H9 (cell line): ENCODE data around the gene FOXA2. TPM values are rescaled to one million over a fixed set of nuclear protein-coding genes. Genes with fewer than 3 reads are reported as not detected.
A peak's percentile ranks its signal among the peaks of the same experiment; 100 is the strongest.

Source experiments
- DNase-seq: peaks from one replicate; pipeline ENCODE4 v3.0.0-alpha.2; 2017
- H2AFZ ChIP-seq: one replicate; pipeline ENCODE4 v1.6.1; 2013; ENCODE audit warnings: mild to moderate bottlenecking, low read length, control low read depth, moderate library complexity
- H2AK5ac ChIP-seq: 2 replicates; pipeline ENCODE4 v1.6.1; 2013; ENCODE audit warnings: low read length, control low read depth, mixed read lengths; ENCODE audit not compliant: insufficient read length
- H2BK120ac ChIP-seq: one replicate; pipeline ENCODE4 v1.6.1; 2013; ENCODE audit warnings: low read depth, mild to moderate bottlenecking, low read length, control low read depth, inconsistent platforms; ENCODE audit not compliant: poor library complexity, severe bottlenecking
- H2BK12ac ChIP-seq: 2 replicates; pipeline ENCODE4 v1.6.1; 2013; ENCODE audit warnings: low read length, control low read depth, mixed read lengths, low read depth; ENCODE audit not compliant: insufficient read length
- H2BK15ac ChIP-seq: 2 replicates; pipeline ENCODE4 v1.6.1; 2013; ENCODE audit warnings: low read depth, low read length, control low read depth
- H2BK20ac ChIP-seq: one replicate; pipeline ENCODE4 v1.6.1; 2013; ENCODE audit warnings: low read depth, mild to moderate bottlenecking, low read length, control low read depth, inconsistent platforms; ENCODE audit not compliant: poor library complexity, severe bottlenecking
- H2BK5ac ChIP-seq: 2 replicates; pipeline ENCODE4 v1.6.1; 2013; ENCODE audit warnings: low read length, control low read depth, mixed read lengths; ENCODE audit not compliant: insufficient read length
- H3K14ac ChIP-seq: 2 replicates; pipeline ENCODE4 v1.6.1; 2013; ENCODE audit warnings: low read length, control low read depth; ENCODE audit not compliant: insufficient read depth
- H3K18ac ChIP-seq: 2 replicates; pipeline ENCODE4 v1.6.1; 2013; ENCODE audit warnings: low read depth, mild to moderate bottlenecking, mixed read lengths, low read length, control low read depth; ENCODE audit not compliant: insufficient read length
- H3K23ac ChIP-seq: 2 replicates; pipeline ENCODE4 v1.6.1; 2013; ENCODE audit warnings: low read length, control low read depth, mixed read lengths, low read depth; ENCODE audit not compliant: insufficient read length
- H3K23me2 ChIP-seq: 2 replicates; pipeline ENCODE4 v1.6.1; 2013; ENCODE audit warnings: low read depth, mild to moderate bottlenecking, mixed read lengths, low read length, control low read depth; ENCODE audit not compliant: insufficient read length, poor library complexity, severe bottlenecking
- H3K27ac ChIP-seq: 2 replicates; pipeline ENCODE4 v1.5.1; 2013; ENCODE audit warnings: low read length, control low read depth, mixed read lengths, low read depth; ENCODE audit not compliant: insufficient read length
- H3K27me3 ChIP-seq: 2 replicates; pipeline ENCODE4 v1.6.1; 2013; ENCODE audit warnings: low read length, control low read depth, inconsistent platforms; ENCODE audit not compliant: insufficient read depth
- H3K4ac ChIP-seq: 2 replicates; pipeline ENCODE4 v1.6.1; 2013; ENCODE audit warnings: low read depth, mild to moderate bottlenecking, control low read depth, inconsistent platforms, low read length, moderate library complexity
- H3K4me1 ChIP-seq: 2 replicates; pipeline ENCODE4 v1.6.1; 2013; ENCODE audit warnings: low read length, control low read depth, inconsistent platforms; ENCODE audit not compliant: insufficient read depth
- H3K4me2 ChIP-seq: 2 replicates; pipeline ENCODE4 v1.6.1; 2013; ENCODE audit warnings: low read length, control low read depth, mixed read lengths; ENCODE audit not compliant: insufficient read length, insufficient read depth
- H3K56ac ChIP-seq: 2 replicates; pipeline ENCODE4 v1.6.1; 2013; ENCODE audit warnings: low read depth, mild to moderate bottlenecking, mixed read lengths, low read length, control low read depth; ENCODE audit not compliant: insufficient read length
- H3K79me1 ChIP-seq: 2 replicates; pipeline ENCODE4 v1.6.1; 2013; ENCODE audit warnings: low read depth, mild to moderate bottlenecking, moderate library complexity, low read length, control low read depth, inconsistent platforms; ENCODE audit not compliant: insufficient read depth, poor library complexity, severe bottlenecking
- H3K79me2 ChIP-seq: 2 replicates; pipeline ENCODE4 v1.6.1; 2013; ENCODE audit warnings: low read length, control low read depth, inconsistent platforms; ENCODE audit not compliant: insufficient read depth
- H3K9ac ChIP-seq: 2 replicates; pipeline ENCODE4 v1.6.1; 2013; ENCODE audit warnings: low read length, control low read depth, mixed read lengths; ENCODE audit not compliant: insufficient read length; ENCODE audit errors: extremely low read depth
- H3K9me3 ChIP-seq: one replicate; pipeline ENCODE4 v1.6.1; 2013; ENCODE audit warnings: low read depth, low read length, inconsistent platforms; ENCODE audit not compliant: control insufficient read depth
- H3T11ph ChIP-seq: one replicate; pipeline ENCODE4 v1.6.1; 2013; ENCODE audit warnings: mild to moderate bottlenecking, low read length, control low read depth, inconsistent platforms
- H4K20me1 ChIP-seq: one replicate; pipeline ENCODE4 v1.6.1; 2013; ENCODE audit not compliant: control insufficient read depth, insufficient read length, insufficient read depth
- H4K5ac ChIP-seq: 2 replicates; pipeline ENCODE4 v1.6.1; 2013; ENCODE audit warnings: low read depth, mild to moderate bottlenecking, mixed read lengths, low read length, control low read depth; ENCODE audit not compliant: insufficient read length
- H4K8ac ChIP-seq: replicated peaks from 2 replicates; pipeline ENCODE4 v1.6.1; 2013; ENCODE audit warnings: low read length, control low read depth, mixed read lengths, low read depth; ENCODE audit not compliant: insufficient read length
- H4K91ac ChIP-seq: 2 replicates; pipeline ENCODE4 v1.6.1; 2013; ENCODE audit warnings: low read depth, mild to moderate bottlenecking, moderate library complexity, mixed read lengths, low read length, control low read depth; ENCODE audit not compliant: insufficient read length
- H3K27ac Mint-ChIP-seq, 3 experiments: 2 replicates in 2 of 3; 3 replicates in 1 of 3; pipeline ENCODE4 v1.8.0; 2020 to 2021; ENCODE audit warnings: mixed read lengths in 3 of 3, mild to moderate bottlenecking in 1 of 3, moderate library complexity in 1 of 3
- H3K27me3 Mint-ChIP-seq: 2 replicates; pipeline ENCODE4 v1.8.0; 2021; ENCODE audit warnings: low read depth, mild to moderate bottlenecking, moderate library complexity, mixed read lengths
- H3K36me3 Mint-ChIP-seq, 3 experiments: 2 replicates in 2 of 3; 3 replicates in 1 of 3; pipeline ENCODE4 v1.8.0; 2020 to 2021; ENCODE audit warnings: low read depth in 3 of 3, mixed read lengths in 3 of 3; ENCODE audit not compliant: insufficient read depth in 1 of 3
- H3K4me1 Mint-ChIP-seq, 2 experiments: 2 replicates each; pipeline ENCODE4 v1.8.0; 2020; ENCODE audit warnings: mixed read lengths in 2 of 2
- H3K4me3 Mint-ChIP-seq, 2 experiments: 2 replicates in 1 of 2; 3 replicates in 1 of 2; pipeline ENCODE4 v1.8.0; 2020 to 2021; ENCODE audit warnings: mild to moderate bottlenecking in 2 of 2, mixed read lengths in 2 of 2, moderate library complexity in 1 of 2
- H3K9me3 Mint-ChIP-seq, 2 experiments: 2 replicates in 1 of 2; 3 replicates in 1 of 2; pipeline ENCODE4 v1.8.0; 2020; ENCODE audit warnings: mild to moderate bottlenecking in 2 of 2, mixed read lengths in 2 of 2, moderate library complexity in 1 of 2
- WGBS: extraction: QIAGEN DNeasy Blood & Tissue Kit; methylation state at CpG from one replicate; pipeline ENCODE4 v1.1.7; 2013; ENCODE audit warnings: missing lambda C conversion rate, low lambda C conversion rate, mixed read lengths; ENCODE audit not compliant: insufficient read length; ENCODE audit errors: extremely low coverage; 5-methylcytosine and 5-hydroxymethylcytosine counted together
- total RNA-seq: library from RNA; stranded (reverse); gene quantifications from 2 replicates; pipeline ENCODE4 v1.2.1, GENCODE V29; 2021
- TF ChIP-seq, protein P1 (sequence below): fragments of 200-600 bp; sonication (generic); conservative IDR thresholded peaks from 3 replicates; pipeline ENCODE4 v1.8.0; 2021; ENCODE audit warnings: antibody characterized with exemption, mild to moderate bottlenecking

The FOXA2 gene
- total RNA-seq, 1 experiment from 2014 or later: not detected

GRCh38 chr20:22561965-22562577, 22.3 kb downstream of the FOXA2 start:
- no peaks in the 10 kb centered on the region for H3K79me1 ChIP-seq
- no peak overlapping the region for H3K56ac ChIP-seq
- WGBS: no CpG with 5 or more reads among the region's 9 CpGs
- no peak overlapping the region for H2BK20ac ChIP-seq
- H3K14ac ChIP-seq: no peak overlapping the region
- H3K9me3 ChIP-seq: no peaks in the 10 kb centered on the region
- H4K20me1 ChIP-seq: no peaks in the 10 kb centered on the region
- H2BK120ac ChIP-seq: no peak overlapping the region
- no peaks in the 10 kb centered on the region for H3K79me2 ChIP-seq
- Mint-ChIP-seq H3K9me3 (peaks cover 0 to 18% of the 10 kb centered on the region in 2 experiments; a peak in 2 of 5 replicates), H3K4me1 (peaks cover 61 to 78% of the 10 kb centered on the region in 2 experiments), H3K27ac (no peak overlapping the region), H3K36me3 (no peaks in the 10 kb centered on the region), H3K4me3 (peak overlapping the region in 1 of 2 experiments; percentile 19; a peak in 1 of 5 replicates), H3K27me3 (peaks cover 100% of the 10 kb centered on the region)
- no peak overlapping the region for H3K4ac ChIP-seq
- no peak overlapping the region for H2BK15ac ChIP-seq
- no peak overlapping the region for H3K9ac ChIP-seq
- H2BK5ac ChIP-seq: no peak overlapping the region
- no peak overlapping the region for H3K4me2 ChIP-seq
- peaks cover 13% of the 10 kb centered on the region; the same call in 1 of the 2 replicates for H3K4me1 ChIP-seq
- TF ChIP-seq, protein P1, sequence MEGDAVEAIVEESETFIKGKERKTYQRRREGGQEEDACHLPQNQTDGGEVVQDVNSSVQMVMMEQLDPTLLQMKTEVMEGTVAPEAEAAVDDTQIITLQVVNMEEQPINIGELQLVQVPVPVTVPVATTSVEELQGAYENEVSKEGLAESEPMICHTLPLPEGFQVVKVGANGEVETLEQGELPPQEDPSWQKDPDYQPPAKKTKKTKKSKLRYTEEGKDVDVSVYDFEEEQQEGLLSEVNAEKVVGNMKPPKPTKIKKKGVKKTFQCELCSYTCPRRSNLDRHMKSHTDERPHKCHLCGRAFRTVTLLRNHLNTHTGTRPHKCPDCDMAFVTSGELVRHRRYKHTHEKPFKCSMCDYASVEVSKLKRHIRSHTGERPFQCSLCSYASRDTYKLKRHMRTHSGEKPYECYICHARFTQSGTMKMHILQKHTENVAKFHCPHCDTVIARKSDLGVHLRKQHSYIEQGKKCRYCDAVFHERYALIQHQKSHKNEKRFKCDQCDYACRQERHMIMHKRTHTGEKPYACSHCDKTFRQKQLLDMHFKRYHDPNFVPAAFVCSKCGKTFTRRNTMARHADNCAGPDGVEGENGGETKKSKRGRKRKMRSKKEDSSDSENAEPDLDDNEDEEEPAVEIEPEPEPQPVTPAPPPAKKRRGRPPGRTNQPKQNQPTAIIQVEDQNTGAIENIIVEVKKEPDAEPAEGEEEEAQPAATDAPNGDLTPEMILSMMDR: no peak
- no peak overlapping the region for H3K18ac ChIP-seq
- H4K91ac ChIP-seq: no peak overlapping the region
- no peak overlapping the region for H3T11ph ChIP-seq
- H3K23ac ChIP-seq: no peak overlapping the region
- H4K8ac ChIP-seq: no peak overlapping the region
- no peak overlapping the region for H3K27ac ChIP-seq
- no peaks in the 10 kb centered on the region for H3K23me2 ChIP-seq
- H4K5ac ChIP-seq: no peak overlapping the region
- no peak overlapping the region for H2BK12ac ChIP-seq
- no peak overlapping the region for H2AFZ ChIP-seq
- H2AK5ac ChIP-seq: no peak overlapping the region
- no peak for DNase-seq
- H3K27me3 ChIP-seq: peaks cover 93% of the 10 kb centered on the region
